ENCODE measurements around the gene IQGAP2.

The IQGAP2 gene

DNA sequence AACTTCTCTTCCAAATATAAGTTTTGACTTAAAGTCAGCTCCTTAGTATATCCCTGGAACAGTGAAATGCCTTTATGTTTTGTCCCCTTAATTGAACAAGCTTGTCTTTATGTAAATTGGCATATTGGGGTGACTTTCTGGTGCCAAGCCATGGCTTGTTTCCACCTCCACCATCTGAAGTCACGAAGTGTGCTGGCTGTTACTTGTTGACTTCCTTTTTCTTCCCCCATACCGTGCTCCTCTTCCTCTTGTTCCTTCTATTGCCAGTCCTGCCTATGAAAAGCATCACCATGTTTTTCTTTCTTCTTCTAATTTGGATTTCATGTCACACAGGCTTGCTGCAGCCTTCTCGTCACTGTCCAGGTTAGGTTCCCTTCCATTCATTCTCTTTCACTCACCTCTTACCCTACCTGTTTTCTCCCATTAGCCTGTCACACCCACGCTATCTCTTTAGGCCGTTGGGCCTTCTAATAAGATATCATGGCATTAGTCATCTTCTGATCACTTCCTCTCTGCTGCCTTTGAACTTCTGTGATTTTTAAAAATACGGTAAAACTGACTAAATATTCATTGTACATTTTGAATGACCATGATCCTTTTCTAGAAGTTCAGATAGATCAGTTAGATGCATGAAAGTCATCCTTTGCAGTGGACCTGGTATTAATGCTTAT lies 48.1 kb downstream of the IQGAP2 start:
- DNase-seq (ENCODE audit: low read depth): no peak

DNA sequence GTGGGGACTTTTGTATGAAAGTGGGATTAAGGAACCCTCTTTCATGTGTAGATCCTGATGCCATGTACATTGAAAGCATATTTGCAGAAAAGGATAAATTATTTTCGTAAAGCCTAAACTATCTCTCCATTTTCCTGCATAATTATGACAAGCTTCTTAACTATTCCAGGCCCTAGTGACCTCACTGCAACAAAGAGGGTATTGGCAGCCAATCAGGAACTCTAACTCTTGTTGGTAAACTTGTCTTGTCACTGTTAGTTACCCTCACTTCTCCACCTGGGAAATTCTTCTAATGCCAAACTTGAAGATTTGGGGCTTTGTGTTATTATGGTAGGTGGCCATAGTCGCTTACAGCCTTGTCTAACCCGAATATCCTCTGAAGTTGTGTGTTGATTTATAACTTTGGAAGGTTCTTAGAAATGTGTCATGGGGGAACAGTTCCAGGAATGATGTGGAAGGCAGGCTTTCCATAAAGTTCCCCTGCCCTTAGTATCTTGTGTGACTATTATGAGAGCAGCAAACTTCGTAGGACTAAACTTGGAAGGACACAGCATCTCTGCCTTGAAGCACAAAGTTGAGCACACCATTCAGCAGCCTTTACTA lies 52.5 kb downstream of the IQGAP2 start:
- DNase-seq (ENCODE audit: low read depth): no peak

DNA sequence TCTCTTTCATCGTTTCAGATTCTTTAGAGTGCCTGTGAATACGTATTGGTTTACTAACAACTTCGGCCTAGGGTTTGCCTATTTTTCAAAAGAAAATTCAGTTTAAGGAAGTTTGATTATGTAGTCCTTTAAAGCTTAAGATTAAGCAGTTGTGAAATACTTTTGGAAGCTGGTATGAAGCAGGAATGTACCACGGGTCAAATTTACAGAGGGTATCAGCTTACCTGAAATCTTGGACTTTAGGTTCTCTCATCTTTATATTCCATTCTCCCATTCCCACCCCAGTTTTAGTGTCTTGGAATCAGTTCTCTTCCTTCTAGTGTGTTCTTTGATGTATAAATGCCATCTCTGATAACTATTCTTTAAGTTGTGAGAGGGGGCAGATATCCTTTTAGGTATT lies 53.2 kb downstream of the IQGAP2 start:
- DNase-seq (ENCODE audit: low read depth): no peak

DNA sequence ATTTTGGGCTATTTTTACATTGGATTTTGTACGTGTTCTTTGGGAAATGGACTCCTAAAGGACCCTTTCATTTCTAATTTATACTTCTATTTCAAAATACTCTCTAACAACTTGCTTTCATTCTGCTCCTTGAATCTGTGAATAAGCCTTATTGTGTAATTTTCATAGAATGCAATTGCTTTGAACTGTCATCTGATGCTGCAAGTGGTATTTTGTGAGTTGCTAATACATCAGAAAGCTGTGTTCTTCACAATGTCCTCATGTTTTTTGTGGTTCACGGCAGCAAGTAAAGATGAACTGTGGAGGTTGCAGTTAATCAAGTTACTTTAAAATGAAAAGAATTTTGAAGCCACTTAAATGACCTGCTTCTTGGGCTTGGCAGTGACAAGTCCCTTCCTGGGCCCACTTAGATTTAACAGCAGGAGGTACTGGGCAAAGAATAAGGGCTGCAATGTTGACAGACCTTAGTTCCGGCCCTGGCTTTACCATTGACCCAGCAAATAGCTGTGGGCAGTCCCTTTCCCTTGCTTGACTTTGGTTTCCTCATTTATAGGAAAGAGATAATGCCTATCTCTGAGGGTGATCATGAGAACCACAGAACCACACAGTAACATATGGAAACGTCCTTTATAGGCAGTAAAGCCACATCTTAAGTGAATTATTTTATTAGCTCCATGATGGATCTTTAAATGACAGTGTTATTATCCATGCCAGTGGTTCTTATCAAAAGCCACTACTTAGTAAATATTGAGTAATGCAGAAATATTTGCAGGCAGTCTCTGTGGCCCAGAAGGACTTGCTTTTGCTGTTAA lies 54.8 kb downstream of the IQGAP2 start:
- DNase-seq (ENCODE audit: low read depth): no peak

DNA sequence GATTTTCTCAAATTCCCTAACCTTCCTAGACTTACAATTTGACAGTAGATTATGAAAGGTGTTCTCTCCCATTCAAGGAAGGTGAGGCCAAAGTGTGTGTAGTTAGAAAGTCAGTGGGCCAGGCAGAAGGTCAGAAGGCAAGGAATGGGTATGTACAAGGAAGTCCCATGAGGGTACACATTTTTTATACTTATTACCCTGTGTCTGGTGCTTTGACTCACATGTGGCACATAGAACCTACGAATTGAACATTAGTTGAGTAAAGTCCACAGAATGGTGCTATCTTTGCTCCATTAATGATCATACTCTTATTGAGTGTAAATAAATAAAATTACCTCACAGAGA lies 55.4 kb downstream of the IQGAP2 start:
- DNase-seq (ENCODE audit: low read depth): no peak

GRCh38 chr5:76460104-76460503 lies 57.0 kb downstream of the IQGAP2 start:
- DNase-seq (ENCODE audit: low read depth): no peak

- DNase-seq (ENCODE audit: low read depth): no peak
Observed at GRCh38 chr5:76462097-76462667, 59.1 kb downstream of the IQGAP2 start.

GRCh38 chr5:76467216-76467615 lies 64.1 kb downstream of the IQGAP2 start:
- no peak for DNase-seq (ENCODE audit: low read depth)

DNA sequence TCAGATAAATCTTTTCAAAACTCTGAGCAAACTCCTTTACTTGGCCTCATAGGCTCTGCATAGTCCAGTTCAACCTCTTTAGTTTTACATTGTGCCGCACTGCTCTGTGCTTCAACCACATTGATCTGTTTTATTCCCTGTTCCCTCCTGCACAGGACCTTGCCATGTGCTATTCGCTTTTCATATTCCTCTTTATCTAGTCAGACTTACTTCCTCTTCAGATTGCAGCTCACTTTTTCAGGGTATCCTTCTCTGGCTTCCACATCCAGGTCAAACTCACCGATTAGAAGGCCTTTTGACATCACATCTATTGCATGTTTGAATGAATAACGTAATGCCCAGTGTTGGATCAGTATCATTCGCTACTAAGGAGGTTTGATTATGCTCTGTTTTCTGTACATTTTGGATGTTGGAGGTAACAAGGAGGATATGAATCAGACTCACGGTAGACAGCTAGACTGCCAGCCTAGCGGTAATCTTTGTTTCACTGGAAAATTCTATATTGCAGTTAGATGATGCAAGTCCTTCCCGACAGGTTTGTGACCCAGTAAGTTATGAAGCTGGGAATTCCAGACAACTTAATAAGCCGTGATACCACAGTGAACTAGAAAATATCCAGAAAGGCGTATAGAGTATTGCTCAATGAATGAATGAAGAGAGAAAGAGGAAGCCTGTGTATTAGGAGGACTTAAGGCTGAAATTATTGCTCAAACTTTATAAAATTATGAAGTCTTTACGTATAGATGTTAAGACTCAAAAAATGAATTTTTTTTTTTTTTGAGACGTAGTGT lies 65.7 kb downstream of the IQGAP2 start:
- no peak for DNase-seq (ENCODE audit: low read depth)

GRCh38 chr5:76469656-76470290 lies 66.7 kb downstream of the IQGAP2 start:
- DNase-seq (ENCODE audit: low read depth): no peak

DNA sequence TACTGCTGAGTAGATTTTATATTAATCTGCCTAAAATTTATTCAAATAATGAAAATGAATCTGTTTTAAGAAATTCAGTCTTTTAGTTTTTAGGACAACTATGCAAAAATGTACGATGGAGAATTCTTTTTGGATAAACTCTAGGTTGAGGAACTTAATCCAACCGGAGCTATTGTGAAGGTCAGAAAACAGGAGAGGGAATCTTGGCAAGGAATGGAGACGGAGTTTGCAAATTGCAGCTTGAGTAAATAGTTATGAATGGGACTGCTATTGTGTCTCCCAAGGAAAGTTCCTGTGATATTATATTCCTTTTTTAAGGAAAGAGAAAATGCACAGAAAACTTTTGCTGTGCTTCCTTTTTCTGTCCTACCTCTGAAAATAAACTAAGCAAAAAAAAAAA lies 67.9 kb downstream of the IQGAP2 start:
- no peak for DNase-seq (ENCODE audit: low read depth)

DNA sequence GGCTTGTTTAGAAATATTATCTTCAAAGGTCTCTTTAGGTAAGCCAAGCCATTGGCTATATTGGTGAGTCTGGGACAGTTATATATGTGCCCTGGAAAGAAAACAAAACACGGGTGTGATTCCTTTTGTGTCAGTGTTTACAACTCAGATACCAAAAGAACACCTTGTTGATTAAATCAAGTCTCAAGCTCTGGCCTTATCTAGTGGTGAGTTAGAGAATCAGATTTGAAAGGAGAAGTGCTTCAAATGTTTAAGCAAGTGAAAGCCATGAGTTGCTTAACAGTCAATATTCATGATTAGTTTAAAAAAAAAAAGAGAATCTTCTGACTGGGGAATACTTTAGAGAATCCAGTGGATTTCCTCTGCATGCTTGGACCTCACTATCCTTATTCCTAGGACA lies 68.3 kb downstream of the IQGAP2 start:
- DNase-seq (ENCODE audit: low read depth): no peak

DNA sequence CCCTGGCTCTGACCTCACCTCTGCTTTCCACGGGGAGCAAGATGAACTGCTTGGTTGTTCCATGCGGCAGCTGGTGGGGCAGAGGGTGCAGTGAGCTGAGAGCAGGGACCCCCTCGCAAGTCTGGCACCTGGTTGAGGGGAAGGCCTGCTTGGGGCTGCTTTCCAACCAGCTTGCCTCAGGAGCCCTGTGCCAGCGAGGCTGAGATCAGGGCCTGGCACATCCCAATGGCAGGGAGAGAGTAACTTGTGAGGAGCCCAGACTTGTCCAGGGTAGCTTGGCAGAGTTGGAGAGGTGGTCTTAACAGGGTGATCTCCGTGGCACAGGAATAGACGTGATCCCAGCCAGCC lies 68.9 kb downstream of the IQGAP2 start:
- DNase-seq (ENCODE audit: low read depth): no peak

DNA sequence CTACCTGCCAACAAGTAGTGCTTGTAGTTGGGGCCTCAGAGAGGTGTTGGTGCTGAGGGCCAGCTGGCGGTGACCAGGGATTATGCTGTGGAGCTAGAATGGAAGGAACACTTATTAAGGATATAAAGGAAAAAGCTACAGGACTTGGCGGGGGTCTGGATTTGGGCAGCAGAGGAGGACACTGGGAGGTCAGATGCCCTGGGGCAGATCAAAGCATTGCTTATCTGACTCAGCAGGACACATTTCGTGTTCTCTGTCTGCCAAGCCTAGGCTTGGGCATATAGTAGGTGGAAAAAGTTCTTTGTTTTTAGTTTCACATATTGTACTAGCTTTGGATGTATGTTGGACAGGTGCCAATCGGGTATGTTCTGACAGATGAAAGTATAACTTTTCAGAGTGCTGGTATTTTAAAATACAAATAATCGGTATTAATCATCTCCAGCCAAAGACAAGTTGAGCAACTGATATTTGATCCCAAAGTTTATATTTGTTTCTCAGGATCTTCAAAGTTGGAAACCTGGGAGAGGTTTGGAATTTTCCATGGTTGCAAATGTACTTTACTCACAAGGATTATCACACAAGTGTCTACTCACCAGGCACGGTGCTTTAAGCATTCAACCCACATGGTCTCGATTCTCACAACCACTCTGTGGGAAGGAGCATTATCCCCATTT lies 69.4 kb downstream of the IQGAP2 start:
- DNase-seq (ENCODE audit: low read depth): peak; percentile 16

DNA sequence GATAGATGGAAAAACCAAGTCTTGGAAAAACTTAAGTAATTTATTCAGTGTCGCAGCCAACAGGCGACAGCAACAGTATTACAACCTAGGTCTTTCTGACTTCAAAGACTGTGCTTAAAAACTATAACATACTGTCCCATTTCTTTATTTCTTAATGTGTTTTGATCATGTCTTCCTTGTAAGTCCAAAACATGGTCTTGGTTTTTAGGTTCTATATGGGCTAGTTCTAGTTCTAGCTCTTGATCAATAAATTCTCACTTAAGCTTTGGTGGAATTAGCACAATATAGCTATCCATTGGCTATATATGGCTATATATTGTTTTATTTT lies 69.9 kb downstream of the IQGAP2 start:
- no peak for DNase-seq (ENCODE audit: low read depth)

GRCh38 chr5:76473661-76474060 lies 70.6 kb downstream of the IQGAP2 start:
- peak; percentile 66 for DNase-seq (ENCODE audit: low read depth)

DNA sequence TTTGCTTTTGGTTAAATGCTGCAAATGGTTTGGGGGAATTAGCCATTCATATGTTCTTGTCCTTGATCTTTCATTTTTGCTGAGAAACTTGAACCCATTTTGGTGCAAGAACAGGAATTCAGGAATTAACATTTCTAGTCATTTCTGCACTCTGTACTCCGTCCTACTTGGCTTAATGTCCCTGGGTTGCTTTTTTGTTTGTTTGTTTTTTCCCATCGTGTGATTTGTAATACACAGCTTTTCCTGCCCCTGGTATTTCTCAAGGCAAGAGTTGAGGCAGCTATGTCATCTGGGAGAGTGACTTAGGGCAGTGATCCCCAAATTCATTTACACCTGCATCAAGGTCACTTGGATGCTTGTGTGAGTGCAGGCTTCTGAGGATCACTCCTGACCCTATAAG lies 71.3 kb downstream of the IQGAP2 start:
- no peak for DNase-seq (ENCODE audit: low read depth)

DNA sequence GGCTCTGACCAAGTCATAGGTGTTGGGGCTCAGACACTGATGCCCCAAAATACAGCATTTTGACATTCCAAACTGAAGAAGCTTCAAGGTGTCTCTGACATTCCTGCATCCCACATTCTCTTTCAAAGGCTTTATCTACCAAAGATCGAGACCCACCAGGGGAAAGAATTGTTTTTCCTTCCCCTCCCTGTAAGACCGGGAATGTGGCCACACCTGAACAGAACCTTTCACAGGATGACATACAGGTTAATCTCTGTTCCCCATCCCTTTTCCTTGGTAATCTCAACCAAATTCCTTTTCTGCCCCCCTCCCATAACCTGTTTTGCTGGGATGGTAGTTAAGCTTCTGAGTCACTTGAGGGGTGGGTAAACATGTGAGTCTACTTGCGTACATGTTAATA lies 72.3 kb downstream of the IQGAP2 start:
- no peak for DNase-seq (ENCODE audit: low read depth)

DNA sequence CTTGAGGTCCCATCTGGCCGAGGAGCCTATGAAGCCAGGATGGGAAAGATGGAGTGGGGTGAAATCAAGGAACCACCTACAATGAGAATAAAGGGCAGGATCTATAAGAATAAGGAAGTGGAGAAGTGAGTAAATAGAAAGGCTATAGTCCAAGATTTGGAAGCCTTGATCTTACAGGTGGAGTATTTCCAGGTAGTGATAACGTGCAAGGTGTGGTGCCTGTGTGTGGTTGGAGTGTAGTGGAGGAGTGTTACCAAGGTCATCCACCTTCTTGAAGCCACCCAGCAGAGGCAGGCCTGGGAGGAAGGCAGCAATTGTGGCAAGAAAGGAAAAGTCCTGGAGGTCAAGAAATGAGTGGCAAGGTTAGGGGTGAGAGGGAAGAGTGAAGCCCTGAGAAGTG lies 72.9 kb downstream of the IQGAP2 start:
- no peak for DNase-seq (ENCODE audit: low read depth)

DNA sequence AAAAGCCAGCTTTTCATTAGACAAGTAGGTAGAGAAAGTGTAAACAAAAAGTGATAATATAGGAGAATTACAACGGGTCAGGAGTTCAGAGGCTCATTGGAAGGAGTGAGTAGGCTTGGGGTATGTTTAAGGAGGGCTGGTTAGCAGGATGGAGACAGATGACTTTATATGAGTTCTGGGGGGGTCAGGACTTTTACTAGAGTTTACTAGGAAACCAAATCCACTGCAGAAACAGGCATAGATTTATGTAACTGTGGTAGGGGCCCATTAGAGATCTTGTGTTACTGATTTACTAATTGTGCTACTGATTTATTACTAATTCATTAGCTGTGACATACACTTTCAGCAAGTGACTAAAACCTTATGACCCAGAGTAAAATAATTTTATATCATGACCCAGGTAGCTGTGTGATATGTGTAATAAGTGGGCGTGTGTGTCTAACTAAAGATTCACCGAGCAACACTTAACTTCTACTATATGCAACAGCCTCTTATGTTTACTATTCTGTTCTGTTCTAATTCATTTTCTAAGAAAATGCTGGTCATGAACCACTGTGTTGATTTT lies 73.5 kb downstream of the IQGAP2 start:
- DNase-seq (ENCODE audit: low read depth): no peak

DNA sequence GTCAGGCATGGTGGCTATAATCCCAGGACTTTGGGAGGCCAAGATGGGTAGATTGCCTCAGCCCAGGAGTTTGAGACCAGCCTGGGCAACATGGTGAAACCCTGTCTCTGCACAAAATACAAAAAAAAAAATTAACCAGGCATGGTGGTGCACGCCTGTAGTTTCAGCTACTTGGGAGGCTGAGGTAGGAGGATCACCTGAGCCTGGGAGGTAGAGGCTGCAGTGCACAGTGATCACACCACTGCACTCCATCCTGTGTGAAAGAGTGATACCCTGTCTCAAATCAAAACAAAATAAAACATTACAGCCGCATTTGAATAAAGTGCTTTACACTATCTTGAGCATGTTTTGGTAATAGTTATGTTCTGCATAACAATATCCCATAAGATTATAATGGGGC lies 74.0 kb downstream of the IQGAP2 start:
- DNase-seq (ENCODE audit: low read depth): no peak

Data from T follicular helper cell (primary cell).